ENCODE data around the gene KRT37.
"Not testable (repeated sequence)": the region's sequence is repeated elsewhere in the genome, so short reads cannot be mapped to it uniquely, and the experiment has no call there.

The KRT37 gene

GRCh38 chr17:41402161-41402560, 22.2 kb downstream of the KRT37 start:
- WGBS (ENCODE audit: insufficient coverage) = 95% methylated on average over 4 of the region's 5 CpGs

GRCh38 chr17:41396996-41397660, 27.3 kb downstream of the KRT37 start, which contains the start of gene KRT31:
KRT31 (minus strand) TSS chr17:41397608; CDS start chr17:41397539, 69 bp downstream.
- H3K9me3 ChIP-seq (ENCODE audit: control extremely low read depth in 1 of 5, control insufficient read depth in 4 of 5, insufficient read depth in 2 of 5, low read depth in 1 of 5, low read length in 4 of 5) = no peaks in the 10 kb centered on the region
- ChIA-PET POLR2A (no interaction called here), CTCF (no interaction called here)
- H3K4me1 ChIP-seq (ENCODE audit: control extremely low read depth in 1 of 4, control insufficient read depth in 4 of 4, insufficient read depth in 4 of 4, low read length in 3 of 4) = no peaks in the 10 kb centered on the region
- H3K27ac ChIP-seq (ENCODE audit: insufficient read depth in 1 of 2, low read depth in 1 of 2, low read length in 2 of 2, poor library complexity in 1 of 2, severe bottlenecking in 2 of 2) = no peak within 1 kb of the TSS
- no peak within 1 kb of the TSS for H3K4me3 ChIP-seq (ENCODE audit: control insufficient read depth in 1 of 7, extremely low read depth in 1 of 7, insufficient read depth in 4 of 7, low read depth in 2 of 7, low read length in 6 of 7)
- no peaks in the 10 kb centered on the region for H3K36me3 ChIP-seq (ENCODE audit: control insufficient read depth in 4 of 4, insufficient read depth in 4 of 4, low read length in 3 of 4)
- peaks cover 0 to 5% (median 2%) of the 10 kb centered on the region in 5 experiments for H3K27me3 ChIP-seq (replicated peaks in 2 of 5; ENCODE audit: control insufficient read depth in 4 of 5, insufficient read depth in 5 of 5, low read length in 4 of 5)
- DNase-seq = peak in 1 of 3 donors; percentile 2
- 93% methylated on average over 11 of the region's 16 CpGs for WGBS (ENCODE audit: insufficient coverage)

More at GRCh38 chr17:41402161-41402560, 22.2 kb downstream of the KRT37 start:
- DNase-seq = no peak
- H3K4me3 ChIP-seq (ENCODE audit: control insufficient read depth in 1 of 7, extremely low read depth in 1 of 7, insufficient read depth in 4 of 7, low read depth in 2 of 7, low read length in 6 of 7) = no peak overlapping the region
- ChIA-PET POLR2A (no interaction called here), CTCF (no interaction called here)
- H3K27me3 ChIP-seq (replicated peaks in 2 of 5; ENCODE audit: control insufficient read depth in 4 of 5, insufficient read depth in 5 of 5, low read length in 4 of 5) = peaks cover 0 to 2% (median 0%) of the 10 kb centered on the region in 5 experiments
- no peak overlapping the region for H3K27ac ChIP-seq (ENCODE audit: insufficient read depth in 1 of 2, low read depth in 1 of 2, low read length in 2 of 2, poor library complexity in 1 of 2, severe bottlenecking in 2 of 2)
- H3K4me1 ChIP-seq (ENCODE audit: control extremely low read depth in 1 of 4, control insufficient read depth in 4 of 4, insufficient read depth in 4 of 4, low read length in 3 of 4) = no peaks in the 10 kb centered on the region
- H3K9me3 ChIP-seq (ENCODE audit: control extremely low read depth in 1 of 5, control insufficient read depth in 4 of 5, insufficient read depth in 2 of 5, low read depth in 1 of 5, low read length in 4 of 5) = no peaks in the 10 kb centered on the region
- H3K36me3 ChIP-seq (ENCODE audit: control insufficient read depth in 4 of 4, insufficient read depth in 4 of 4, low read length in 3 of 4) = no peaks in the 10 kb centered on the region

GRCh38 chr17:41396340-41396739, 28.0 kb downstream of the KRT37 start:
- CTCF ChIA-PET = no interaction called here
- H3K4me1 ChIP-seq (ENCODE audit: control extremely low read depth in 1 of 4, control insufficient read depth in 4 of 4, insufficient read depth in 4 of 4, low read length in 3 of 4) = no peaks in the 10 kb centered on the region
- H3K36me3 ChIP-seq (ENCODE audit: control insufficient read depth in 4 of 4, insufficient read depth in 4 of 4, low read length in 3 of 4) = no peaks in the 10 kb centered on the region
- no peak overlapping the region for H3K4me3 ChIP-seq (ENCODE audit: control insufficient read depth in 1 of 7, extremely low read depth in 1 of 7, insufficient read depth in 4 of 7, low read depth in 2 of 7, low read length in 6 of 7)
- WGBS (ENCODE audit: insufficient coverage) = 100% methylated on average over 7 of the region's 7 CpGs
- POLR2A ChIA-PET = no interaction called here
- no peak overlapping the region for H3K27ac ChIP-seq (ENCODE audit: insufficient read depth in 1 of 2, low read depth in 1 of 2, low read length in 2 of 2, poor library complexity in 1 of 2, severe bottlenecking in 2 of 2)
- no peaks in the 10 kb centered on the region for H3K9me3 ChIP-seq (ENCODE audit: control extremely low read depth in 1 of 5, control insufficient read depth in 4 of 5, insufficient read depth in 2 of 5, low read depth in 1 of 5, low read length in 4 of 5)
- H3K27me3 ChIP-seq (replicated peaks in 2 of 5; ENCODE audit: control insufficient read depth in 4 of 5, insufficient read depth in 5 of 5, low read length in 4 of 5) = peaks cover 0 to 9% (median 2%) of the 10 kb centered on the region in 5 experiments
- no peak for DNase-seq

GRCh38 chr17:41395611-41396010, 28.8 kb downstream of the KRT37 start:
- peaks cover 0 to 12% (median 2%) of the 10 kb centered on the region in 5 experiments for H3K27me3 ChIP-seq (replicated peaks in 2 of 5; ENCODE audit: control insufficient read depth in 4 of 5, insufficient read depth in 5 of 5, low read length in 4 of 5)
- H3K4me3 ChIP-seq (ENCODE audit: control insufficient read depth in 1 of 7, extremely low read depth in 1 of 7, insufficient read depth in 4 of 7, low read depth in 2 of 7, low read length in 6 of 7) = no peak overlapping the region
- H3K36me3 ChIP-seq (ENCODE audit: control insufficient read depth in 4 of 4, insufficient read depth in 4 of 4, low read length in 3 of 4) = no peaks in the 10 kb centered on the region
- CTCF ChIA-PET = no interaction called here
- H3K4me1 ChIP-seq (ENCODE audit: control extremely low read depth in 1 of 4, control insufficient read depth in 4 of 4, insufficient read depth in 4 of 4, low read length in 3 of 4) = no peaks in the 10 kb centered on the region
- H3K9me3 ChIP-seq (ENCODE audit: control extremely low read depth in 1 of 5, control insufficient read depth in 4 of 5, insufficient read depth in 2 of 5, low read depth in 1 of 5, low read length in 4 of 5) = no peaks in the 10 kb centered on the region
- WGBS (ENCODE audit: insufficient coverage) = 92% methylated on average over 1 of the region's 1 CpG
- DNase-seq = no peak
- H3K27ac ChIP-seq (ENCODE audit: insufficient read depth in 1 of 2, low read depth in 1 of 2, low read length in 2 of 2, poor library complexity in 1 of 2, severe bottlenecking in 2 of 2) = no peak overlapping the region
- POLR2A ChIA-PET = no interaction called here

- 97% methylated on average over 6 of the region's 12 CpGs for WGBS (ENCODE audit: insufficient coverage)
- CTCF ChIA-PET; H3K9me3 ChIP-seq (ENCODE audit: control extremely low read depth in 1 of 5, control insufficient read depth in 4 of 5, insufficient read depth in 2 of 5, low read depth in 1 of 5, low read length in 4 of 5); DNase-seq; H3K36me3 ChIP-seq (ENCODE audit: control insufficient read depth in 4 of 4, insufficient read depth in 4 of 4, low read length in 3 of 4); H3K27ac ChIP-seq (ENCODE audit: insufficient read depth in 1 of 2, low read depth in 1 of 2, low read length in 2 of 2, poor library complexity in 1 of 2, severe bottlenecking in 2 of 2); H3K4me3 ChIP-seq (ENCODE audit: control insufficient read depth in 1 of 7, extremely low read depth in 1 of 7, insufficient read depth in 4 of 7, low read depth in 2 of 7, low read length in 6 of 7); H3K4me1 ChIP-seq (ENCODE audit: control extremely low read depth in 1 of 4, control insufficient read depth in 4 of 4, insufficient read depth in 4 of 4, low read length in 3 of 4); POLR2A ChIA-PET: not testable (repeated sequence)
- peaks cover 0 to 12% (median 2%) of the 10 kb centered on the region in 5 experiments for H3K27me3 ChIP-seq (replicated peaks in 2 of 5; ENCODE audit: control insufficient read depth in 4 of 5, insufficient read depth in 5 of 5, low read length in 4 of 5)
These were observed 29.3 kb downstream of the KRT37 start for GRCh38 chr17:41395044-41395443.

- Histone ChIP-seq H3K27me3 (replicated peaks in 2 of 5; ENCODE audit: control insufficient read depth in 4 of 5, insufficient read depth in 5 of 5, low read length in 4 of 5) (peaks cover 0 to 12% (median 2%) of the 10 kb centered on the region in 5 experiments), H3K36me3 (ENCODE audit: control insufficient read depth in 4 of 4, insufficient read depth in 4 of 4, low read length in 3 of 4) (no peaks in the 10 kb centered on the region), H3K9me3 (ENCODE audit: control extremely low read depth in 1 of 5, control insufficient read depth in 4 of 5, insufficient read depth in 2 of 5, low read depth in 1 of 5, low read length in 4 of 5) (no peaks in the 10 kb centered on the region), H3K4me1 (ENCODE audit: control extremely low read depth in 1 of 4, control insufficient read depth in 4 of 4, insufficient read depth in 4 of 4, low read length in 3 of 4) (no peaks in the 10 kb centered on the region), H3K4me3 (ENCODE audit: control insufficient read depth in 1 of 7, extremely low read depth in 1 of 7, insufficient read depth in 4 of 7, low read depth in 2 of 7, low read length in 6 of 7) (no peak overlapping the region), H3K27ac (ENCODE audit: insufficient read depth in 1 of 2, low read depth in 1 of 2, low read length in 2 of 2, poor library complexity in 1 of 2, severe bottlenecking in 2 of 2) (no peak overlapping the region)
- POLR2A ChIA-PET = no interaction called here
- no peak for DNase-seq
- WGBS (ENCODE audit: insufficient coverage) = 88% methylated on average over 9 of the region's 10 CpGs
- CTCF ChIA-PET = no interaction called here
These were observed 30.0 kb downstream of the KRT37 start for GRCh38 chr17:41394254-41394996.

GRCh38 chr17:41393826-41394225, 30.6 kb downstream of the KRT37 start:
- CTCF ChIA-PET = no interaction called here
- WGBS (ENCODE audit: insufficient coverage) = 88% methylated on average over 9 of the region's 10 CpGs
- H3K4me3 ChIP-seq (ENCODE audit: control insufficient read depth in 1 of 7, extremely low read depth in 1 of 7, insufficient read depth in 4 of 7, low read depth in 2 of 7, low read length in 6 of 7) = no peak overlapping the region

More at GRCh38 chr17:41393826-41394225, 30.6 kb downstream of the KRT37 start:
- Histone ChIP-seq H3K27ac (ENCODE audit: insufficient read depth in 1 of 2, low read depth in 1 of 2, low read length in 2 of 2, poor library complexity in 1 of 2, severe bottlenecking in 2 of 2) (no peak overlapping the region), H3K4me1 (ENCODE audit: control extremely low read depth in 1 of 4, control insufficient read depth in 4 of 4, insufficient read depth in 4 of 4, low read length in 3 of 4) (no peaks in the 10 kb centered on the region), H3K27me3 (replicated peaks in 2 of 5; ENCODE audit: control insufficient read depth in 4 of 5, insufficient read depth in 5 of 5, low read length in 4 of 5) (peaks cover 0 to 12% (median 2%) of the 10 kb centered on the region in 5 experiments), H3K36me3 (ENCODE audit: control insufficient read depth in 4 of 4, insufficient read depth in 4 of 4, low read length in 3 of 4) (no peaks in the 10 kb centered on the region), H3K9me3 (ENCODE audit: control extremely low read depth in 1 of 5, control insufficient read depth in 4 of 5, insufficient read depth in 2 of 5, low read depth in 1 of 5, low read length in 4 of 5) (no peaks in the 10 kb centered on the region)
- DNase-seq = no peak
- POLR2A ChIA-PET = no interaction called here
